Hematopoietic multipotent progenitor cell treated with erythropoietin and hydrocortisone succinate and interleukin-3 and kit ligand, for 17 days (in vitro differentiated cells): ENCODE measurements around the gene ZDHHC5.

Source experiments
- DNase-seq: peaks from one replicate; pipeline ENCODE4 v3.0.0-alpha.2; 2015; ENCODE audit warnings: low spot score

The ZDHHC5 gene

DNA sequence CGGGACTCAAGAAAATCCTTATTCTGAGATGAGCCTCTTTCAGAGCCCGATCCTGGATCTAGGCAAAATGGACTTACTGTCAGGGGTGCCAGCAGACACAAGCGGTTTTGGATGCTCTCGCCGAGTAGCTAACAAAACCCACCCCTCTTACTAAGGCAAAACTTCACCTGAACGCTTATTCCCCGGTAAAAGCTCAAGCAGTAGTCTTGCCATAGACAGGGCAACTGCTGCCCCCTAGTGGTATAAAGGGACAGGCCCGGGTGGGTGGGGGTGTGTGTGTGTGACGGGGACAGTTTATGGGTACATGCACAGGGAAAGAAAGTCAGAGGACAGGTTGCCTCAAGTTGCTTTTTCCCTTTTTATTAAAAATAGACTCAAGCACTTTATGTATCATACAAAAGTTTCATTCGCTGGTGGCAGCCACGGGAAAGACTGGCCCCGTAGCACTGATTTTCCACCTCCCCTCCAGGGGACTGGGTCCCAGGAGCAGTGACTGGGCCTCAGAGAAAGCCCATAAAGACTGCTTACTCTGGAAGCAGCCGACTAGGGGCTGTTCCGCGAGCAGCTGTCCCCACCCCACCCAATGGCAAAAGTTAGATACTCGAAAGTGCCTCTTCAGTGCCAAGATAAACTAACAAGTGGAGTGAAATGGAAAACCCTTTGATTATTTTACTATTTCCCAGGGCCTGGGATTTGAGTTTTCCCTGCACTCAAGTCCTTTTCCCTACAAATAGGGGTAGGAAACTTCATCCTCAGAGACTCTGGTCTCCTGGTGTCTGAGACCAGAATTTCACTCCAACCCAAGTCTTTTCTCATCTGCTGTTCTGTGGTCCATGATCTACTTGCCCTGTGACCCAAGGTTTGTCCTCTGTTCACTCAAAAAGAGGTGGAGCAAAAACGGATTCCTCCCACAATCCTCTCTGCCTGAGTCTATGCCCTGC, 22.9 kb upstream of the ZDHHC5 start:
- DNase-seq, result peak; percentile 91

DNA sequence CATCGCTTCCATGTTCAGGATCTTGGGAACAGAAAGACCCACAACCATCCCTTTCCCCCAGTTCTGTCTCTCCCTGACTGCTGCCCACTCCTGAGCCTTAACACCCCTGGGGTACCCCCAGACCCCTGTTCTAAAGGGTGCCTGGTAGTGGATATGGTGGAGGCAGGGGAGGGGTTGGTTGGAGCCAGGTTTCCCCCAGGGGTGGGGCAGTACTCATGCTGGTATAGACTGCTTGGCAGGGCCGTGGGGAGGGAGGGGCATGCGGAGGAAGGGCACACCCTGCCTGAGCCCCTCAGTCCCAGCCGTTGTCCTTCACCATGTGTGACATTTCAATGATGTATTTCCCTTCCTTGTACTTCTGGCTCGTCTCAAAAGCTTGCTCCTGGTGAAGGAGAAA, 22.2 kb upstream of the ZDHHC5 start:
- peak; percentile 75 for DNase-seq

DNA sequence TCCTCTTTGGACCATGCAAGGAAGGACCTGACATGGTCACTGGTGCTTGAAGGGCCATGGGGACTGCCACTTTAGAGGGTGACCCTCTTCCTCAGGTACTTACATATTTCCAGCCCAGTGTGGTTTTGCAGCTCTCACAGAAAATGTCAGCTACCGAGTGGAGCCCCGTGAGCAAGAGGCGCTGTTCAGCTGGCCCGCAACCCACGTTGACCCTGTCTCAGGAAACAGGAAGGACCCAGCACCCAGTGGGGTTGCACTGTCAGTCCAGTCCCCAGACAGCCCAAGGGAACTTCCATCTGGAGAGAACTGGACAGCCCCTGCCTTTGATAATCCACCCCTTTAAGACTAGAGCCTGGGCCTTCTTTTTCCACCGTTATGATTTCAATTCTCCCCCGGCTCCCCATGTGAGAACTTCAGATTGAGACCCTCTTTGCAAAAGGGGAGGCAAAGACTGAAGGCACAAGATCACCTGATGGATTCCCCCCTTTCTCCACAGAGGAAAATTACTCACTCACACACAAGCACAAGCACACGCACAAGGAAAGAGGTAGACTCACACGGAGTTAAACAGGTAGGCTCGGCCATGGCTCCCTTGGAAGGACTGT, 21.6 kb upstream of the ZDHHC5 start:
- DNase-seq, result peak; percentile 75

DNA sequence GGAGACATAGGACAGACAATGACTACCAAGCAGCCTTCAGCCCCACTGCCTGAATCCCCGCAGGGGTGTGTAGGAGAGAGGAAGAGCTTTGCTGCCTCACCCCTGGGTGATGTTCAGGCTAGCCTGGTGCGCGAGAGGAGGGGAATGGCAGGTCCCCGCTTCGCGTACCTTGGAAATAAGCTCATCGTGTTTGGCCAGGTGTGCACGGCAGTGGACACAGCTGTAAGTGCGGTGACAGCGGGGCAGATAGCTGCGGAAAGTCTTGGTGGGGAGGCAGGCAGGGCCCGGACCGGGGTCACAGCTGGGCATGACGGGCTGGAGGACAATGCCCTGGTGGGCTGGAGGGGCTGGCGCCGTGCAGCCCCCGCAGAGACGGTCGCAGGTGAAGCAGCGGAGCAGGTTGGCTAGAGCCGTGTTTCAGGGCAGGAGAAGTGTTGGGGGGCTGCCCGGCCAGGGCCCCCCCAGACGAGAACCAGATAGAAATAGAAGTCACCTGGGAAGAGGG, 21.1 kb upstream of the ZDHHC5 start:
- DNase-seq, result no peak

DNA sequence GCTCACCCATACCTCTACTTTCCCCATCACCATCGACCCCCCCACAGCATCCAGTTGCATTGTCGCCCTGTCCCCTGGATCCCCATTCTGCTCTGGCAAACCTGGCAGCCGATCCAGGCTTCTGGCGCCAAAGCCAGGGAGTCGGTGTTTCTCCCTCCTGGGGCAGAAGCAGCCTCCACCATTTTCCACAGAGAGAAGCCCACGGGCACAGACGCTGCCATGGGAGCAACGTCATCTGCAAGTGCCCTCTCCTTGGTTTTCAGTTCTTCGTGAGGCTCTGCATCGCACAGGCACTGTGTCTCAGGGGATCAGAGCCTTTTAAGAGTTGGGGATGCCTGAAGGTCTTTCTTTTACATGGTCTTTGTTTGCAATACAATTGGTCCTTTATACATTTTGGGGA, 20.5 kb upstream of the ZDHHC5 start:
- peak; percentile 72 for DNase-seq

DNA sequence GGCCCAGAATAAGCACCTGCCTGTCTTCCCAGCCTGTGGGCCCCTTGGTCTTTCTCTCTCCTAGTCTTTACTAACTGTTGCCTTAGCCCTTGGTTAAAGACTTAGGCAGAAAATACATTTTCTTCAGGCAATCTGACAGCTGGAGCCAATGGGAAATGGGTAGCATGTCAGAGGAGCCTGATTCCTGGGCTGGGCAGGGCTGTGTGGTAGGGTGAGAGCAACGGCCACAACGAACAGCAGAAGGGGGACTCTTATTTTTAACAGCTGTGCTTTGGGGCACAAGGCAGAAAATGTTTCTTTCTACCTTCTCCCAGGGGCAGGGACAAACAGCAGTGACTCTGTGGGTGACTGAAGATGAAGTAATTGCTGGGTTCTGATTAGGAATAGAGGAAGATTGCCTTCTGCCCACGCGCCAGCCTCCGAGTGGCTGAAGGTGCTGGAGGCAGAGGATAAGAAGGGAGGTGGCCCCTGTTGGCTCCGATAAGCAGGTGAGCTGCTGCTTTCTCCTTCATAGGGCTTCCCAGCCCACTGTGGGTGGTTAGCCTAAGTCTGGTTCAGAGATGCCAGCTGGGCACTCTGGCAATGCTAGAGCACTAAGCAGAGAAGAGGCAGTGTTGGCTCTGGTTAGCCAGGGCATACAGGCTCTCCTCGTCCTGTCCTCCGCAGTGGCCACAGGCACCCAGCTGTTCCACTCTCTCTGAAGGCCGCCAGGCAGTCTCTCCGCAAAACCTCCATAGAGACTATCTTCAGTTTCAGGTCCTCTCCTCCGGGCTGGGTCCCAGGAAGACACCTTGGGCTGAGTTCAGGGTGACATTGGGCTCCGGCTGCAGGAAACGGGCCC, 19.7 kb upstream of the ZDHHC5 start:
- peak; percentile 97 for DNase-seq

DNA sequence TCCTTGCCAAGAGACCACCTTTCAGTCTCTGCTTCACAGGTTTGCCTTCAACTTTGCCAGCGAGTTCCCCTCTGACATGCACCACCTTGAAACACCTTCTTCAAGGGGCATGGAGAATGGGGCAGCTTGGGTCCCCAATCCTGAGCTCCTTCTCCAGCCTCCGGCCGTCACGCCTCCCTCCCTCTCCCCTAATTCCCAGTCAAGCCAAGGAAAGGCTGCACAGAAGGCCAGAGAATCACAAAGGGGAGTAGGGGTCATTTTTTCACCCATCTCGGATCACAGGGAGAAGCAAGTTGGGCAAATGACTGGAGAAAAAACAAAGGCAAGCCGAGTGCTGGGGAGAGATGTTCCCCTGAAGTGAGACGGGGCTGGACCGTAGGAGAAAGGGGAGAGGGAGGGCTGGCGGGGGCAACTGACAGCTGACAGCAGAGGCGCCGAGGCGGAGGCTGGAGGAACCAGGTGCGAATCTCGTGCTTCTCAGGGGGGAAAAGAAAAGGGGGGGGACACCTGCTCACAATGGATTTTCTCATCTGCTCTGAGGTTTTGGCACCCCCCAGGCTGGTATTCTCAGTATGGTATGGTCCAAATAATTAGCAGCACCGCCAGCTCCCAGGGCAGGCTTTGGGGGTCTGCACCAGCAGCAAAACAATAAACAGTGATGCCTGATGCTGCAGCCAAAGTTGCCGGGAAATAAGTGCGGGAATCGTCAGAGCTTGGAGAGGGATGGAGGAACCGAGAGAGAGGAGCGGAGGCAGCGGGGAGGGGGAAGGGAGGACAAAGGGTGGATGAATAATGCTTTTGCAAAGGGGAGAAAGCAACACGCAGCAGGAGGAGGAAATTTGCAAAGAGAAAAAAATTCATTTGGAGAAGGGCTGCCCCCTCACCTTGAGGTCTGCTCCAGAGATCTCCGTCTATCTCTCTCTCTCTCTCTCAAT, 18.8 kb upstream of the ZDHHC5 start:
- peak; percentile 74 for DNase-seq

DNA sequence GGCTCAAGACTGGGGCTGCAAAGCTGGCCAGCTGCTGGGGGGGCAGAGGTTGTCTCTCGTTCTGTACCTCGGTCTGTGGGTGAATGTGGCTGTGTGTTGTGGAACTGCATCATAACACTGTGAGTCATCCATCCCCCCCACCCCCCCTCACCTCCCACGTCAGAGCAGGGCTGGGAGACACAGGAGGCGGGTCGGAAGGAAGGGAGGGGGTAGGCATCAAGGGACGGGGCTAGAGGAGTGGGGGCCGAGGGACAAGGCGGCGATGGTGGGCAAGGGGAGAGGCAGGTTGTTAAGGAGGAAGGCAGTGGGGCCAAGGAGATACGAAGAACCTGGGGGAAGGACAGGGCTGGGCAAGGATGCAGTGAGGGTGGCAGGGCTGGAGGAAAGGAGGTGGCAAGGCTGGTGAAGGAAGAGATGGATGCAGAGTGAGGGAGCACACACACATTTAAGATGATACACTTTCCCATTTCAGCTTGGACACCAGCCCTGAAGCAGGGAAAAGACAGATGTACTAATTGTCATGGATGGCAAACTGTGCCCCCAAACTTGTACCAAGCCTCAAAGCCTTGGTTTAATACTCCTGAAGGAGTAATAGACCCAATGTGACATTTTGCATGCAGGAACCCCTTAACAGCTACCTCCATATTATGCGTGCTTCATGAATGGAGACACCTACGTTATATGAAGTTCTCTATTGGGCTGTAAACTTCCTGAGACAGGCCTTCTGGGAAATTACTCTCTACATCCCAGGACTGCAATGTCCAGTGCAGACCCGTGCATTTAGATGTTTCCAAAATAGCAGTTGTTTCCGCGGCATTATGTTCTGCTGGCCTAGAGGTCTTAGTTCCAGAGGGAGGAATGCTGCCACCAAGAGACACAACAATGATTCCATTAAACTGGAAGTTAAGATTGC, 17.8 kb upstream of the ZDHHC5 start, which contains the start of gene YPEL4:
Gene YPEL4, minus strand, starts transcription at position 87 of the 913 bp plus-strand sequence. CDS start 2,805 bp downstream, outside the sequence.
- peak; percentile 91 for DNase-seq

DNA sequence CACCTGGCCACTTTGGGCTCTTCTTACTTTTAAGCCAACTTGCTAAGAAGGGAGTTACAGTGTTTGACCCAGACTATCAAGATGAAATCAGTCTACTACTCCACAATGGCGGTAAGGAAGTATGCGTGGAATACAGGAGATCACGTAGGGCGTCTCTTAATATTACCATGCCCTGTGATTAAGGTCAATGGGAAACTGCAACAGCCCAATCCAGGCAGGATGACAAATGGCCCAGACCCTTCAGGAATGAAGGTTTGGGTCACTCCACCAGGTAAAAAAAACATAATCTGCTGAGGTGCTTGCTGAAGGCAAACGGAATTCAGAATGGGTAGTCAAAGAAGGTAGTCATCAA, 17.2 kb upstream of the ZDHHC5 start:
- DNase-seq, result no peak

DNA sequence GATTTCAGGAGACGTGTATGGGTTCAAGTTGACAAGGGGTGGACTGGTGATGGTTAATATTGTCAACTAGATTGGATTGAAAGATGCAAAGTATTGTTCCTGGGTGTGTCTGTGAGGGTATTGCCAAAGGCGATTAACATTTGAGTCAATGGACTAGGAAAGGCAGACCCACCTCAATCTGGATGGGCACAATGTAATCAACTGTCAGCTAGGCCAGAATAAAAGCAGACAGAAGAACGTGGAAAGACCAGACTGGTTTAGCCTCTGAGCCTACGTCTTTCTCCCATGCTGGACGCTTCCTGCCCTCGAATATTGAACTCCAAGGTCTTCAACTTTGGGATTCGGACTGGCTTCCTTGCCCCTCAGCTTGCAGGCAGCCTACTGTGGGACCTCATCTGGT, 16.5 kb upstream of the ZDHHC5 start:
- DNase-seq, result no peak

DNA sequence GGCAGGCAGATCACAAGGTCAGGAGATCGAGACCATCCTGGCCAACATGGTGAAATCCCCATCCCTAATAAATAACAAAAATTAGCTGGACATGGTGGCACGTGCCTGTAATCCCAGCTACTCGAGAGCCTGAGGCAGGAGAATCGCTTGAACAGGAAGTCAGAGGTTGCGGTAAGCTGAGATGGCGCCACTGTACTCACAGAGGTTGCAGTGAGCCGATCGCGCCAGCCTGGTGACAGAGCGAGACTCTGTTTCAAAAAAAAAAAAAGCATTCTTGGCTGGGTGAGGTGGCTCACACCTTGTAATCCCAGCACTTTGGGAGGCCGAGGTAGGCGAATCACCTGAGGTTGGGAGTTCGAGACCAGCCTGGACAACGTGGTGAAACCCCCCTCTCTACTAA, 15.7 kb upstream of the ZDHHC5 start:
- DNase-seq, result peak; percentile 11

DNA sequence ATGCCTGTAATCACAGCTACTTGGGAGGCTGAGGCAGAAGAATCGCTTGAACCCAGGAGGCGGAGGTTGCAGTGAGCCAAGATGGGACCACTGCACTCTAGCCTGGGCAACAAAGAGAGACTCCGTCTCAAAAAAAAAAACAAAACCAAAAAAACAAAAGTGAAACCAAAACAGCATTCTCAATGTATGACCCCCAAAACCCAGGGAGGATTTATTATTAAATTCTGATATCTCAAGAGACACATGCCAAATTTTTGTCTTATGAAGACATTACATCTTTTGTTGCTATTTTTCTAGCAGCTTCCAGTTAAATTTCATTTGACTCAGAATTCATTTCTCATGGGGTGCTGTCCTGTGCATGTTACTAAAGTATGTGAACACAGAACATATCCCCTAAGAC, 15.3 kb upstream of the ZDHHC5 start:
- DNase-seq, result no peak

DNA sequence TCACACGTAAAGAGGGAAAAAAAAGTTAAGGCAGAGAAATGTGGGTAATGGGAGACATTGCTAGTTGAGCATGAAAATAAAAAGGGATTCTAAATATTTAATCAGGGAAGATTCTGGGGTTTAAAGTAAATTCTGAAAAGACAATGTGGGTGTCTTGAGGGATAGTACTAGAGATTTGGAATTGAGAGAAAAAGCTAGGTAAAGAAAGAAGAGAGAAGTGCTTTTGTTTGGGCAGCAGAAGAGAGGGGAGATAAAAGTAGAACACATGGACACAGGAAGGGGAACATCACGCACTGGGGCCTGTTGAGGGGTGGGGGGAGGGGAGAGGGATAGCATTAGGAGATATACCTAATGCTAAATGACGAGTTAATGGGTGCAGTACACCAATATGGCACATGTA, 14.8 kb upstream of the ZDHHC5 start:
- no peak for DNase-seq

DNA sequence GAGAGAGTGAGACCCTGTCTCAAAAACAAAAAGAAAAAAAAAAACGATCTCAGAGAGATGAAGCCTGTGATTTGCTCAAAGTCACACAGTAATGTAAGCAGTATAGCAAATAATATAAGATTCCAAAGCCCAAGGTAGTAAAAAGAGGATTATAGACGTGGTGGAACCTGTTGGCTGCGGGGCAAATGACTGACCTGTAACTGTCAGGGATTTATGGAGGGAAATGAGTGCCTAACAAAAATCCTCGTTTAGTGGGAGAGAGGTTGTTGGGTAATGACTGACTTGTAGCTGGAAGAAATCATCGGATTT, 11.1 kb upstream of the ZDHHC5 start:
- no peak for DNase-seq

DNA sequence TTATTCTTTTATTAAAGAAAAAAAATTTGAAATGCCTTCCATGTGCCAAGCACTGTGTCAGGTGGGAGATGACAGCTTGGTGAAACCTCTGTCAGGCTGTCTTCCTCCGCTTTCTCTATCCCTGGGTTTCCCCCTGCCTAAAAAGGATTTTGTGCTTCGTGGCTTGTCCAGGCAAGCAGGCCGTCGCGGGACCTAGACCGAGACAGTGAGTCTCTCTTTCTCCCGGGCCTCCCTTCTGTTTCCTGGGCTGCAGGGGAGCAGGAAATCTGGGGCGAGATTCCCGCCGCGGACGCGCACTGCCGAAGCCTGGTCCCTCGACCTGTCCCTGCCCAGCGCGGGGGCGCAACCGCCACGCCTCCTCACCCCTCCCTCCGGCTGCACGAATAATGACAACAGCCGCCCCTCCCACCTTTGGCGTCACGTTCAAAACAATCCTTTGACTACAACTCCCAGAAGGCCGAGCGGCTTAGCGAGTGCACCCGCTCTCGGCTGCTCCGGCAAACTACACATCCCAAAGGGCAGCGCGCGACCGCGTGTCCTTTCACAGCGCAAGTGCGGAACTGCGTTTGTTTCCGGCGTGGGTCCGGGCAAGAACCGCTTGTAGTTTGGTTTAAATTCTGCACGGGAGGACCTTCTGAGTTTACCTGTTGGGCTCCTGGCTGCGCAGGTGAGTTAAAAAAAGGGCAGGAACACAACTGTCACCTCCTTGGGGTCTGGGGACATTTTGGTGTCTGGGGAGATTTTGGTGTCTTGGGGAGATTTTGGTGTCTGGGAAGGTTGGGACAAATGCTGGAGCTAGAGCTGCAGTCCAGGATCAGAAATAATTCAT, 10.5 kb upstream of the ZDHHC5 start, which contains the start of gene CLP1:
Gene CLP1, plus strand, starts transcription at position 569 of the 829 bp plus-strand sequence. CDS start 1,715 bp downstream, outside the sequence.
- DNase-seq, result peak; percentile 99

DNA sequence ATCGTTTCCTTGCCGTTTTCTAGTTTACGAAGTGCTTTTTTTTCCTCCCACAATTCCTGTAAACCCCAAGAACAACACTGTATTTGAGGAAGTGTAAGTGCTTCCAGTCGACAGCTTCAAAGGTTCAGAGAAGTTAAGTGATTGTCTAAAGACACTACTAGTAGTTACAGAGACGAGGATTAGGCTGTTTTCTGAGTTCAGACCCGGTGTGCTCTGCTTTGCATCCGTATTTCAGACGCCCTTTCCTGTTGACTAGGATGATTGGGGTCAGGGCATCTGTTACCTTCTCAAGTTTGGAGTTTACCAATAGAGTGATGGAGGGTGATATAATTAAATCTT, 9.9 kb upstream of the ZDHHC5 start:
- DNase-seq, result no peak

DNA sequence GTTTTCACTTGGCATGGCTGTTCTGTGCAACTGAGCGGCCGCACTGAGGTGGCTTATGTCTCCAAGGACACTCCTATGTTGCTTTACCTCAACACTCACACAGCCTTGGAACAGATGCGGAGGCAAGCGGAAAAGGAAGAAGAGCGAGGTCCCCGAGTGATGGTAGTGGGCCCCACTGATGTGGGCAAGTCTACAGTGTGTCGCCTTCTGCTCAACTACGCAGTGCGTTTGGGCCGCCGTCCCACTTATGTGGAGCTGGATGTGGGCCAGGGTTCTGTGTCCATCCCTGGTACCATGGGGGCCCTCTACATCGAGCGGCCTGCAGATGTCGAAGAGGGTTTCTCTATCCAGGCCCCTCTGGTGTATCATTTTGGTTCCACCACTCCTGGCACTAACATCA, 8.2 kb upstream of the ZDHHC5 start:
- no peak for DNase-seq

DNA sequence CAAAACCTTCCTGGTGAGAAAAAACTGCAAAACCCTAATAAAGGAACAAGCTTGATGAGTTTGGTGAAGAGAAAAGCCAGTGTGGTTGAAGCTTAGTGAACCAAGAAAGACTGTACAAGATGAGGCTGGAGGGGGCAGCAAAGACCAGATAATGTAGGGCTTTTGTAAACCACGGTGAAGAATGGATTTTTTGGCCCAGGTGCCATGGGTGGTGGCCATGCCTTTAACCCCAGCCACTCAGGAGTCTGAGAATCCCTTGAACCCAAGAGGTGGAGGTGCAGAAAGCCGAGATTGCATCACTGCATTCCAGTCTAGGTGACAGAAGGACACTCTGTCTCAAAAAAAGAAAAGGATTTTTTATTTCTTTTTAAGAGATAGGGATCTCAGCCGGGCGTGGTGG, 5.0 kb upstream of the ZDHHC5 start:
- peak; percentile 52 for DNase-seq

DNA sequence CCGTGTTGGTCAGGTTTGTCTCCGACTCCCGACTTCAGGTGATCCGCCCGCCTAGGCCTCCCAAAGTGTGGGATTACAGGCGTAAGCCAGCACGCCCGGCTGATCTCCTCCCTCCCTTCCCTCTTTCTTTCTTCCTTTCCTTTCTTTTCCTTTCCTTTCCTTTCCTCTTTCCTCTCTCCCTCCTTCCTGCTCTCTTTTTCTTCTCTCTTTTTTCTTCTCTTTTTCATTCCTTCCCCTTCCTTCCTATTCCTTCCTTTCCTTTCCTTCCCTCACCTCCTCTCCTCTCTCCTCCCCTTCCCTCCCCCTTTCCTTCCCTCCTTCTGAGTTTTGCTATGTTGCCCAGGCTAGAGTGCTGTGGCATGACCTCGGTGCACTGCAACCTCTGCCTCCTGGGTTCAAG, 3.9 kb upstream of the ZDHHC5 start:
- DNase-seq, result no peak
